ENCODE measurements around the gene CRELD2.

DNA sequence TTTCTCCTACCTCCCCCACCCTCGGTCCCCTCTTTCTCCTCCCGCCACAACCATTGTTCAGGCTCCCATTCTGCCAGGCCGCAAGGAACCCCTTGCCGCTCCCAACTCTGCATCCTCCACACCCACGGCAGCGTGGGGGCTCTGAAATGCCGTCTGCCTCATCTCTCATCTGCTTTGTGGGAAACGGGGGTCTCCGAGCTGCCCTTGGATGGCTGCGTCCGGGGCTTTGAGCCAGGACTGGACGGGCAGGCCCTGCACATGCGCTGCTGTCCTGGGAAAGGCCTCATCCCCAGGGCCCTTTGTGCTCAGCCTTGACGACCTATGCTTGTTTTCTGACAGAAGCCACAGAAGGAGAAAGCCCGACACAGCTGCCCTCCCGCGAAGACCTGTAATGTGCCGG is 8.5 kb downstream of the CRELD2 start:
- no peak for TF ChIP-seq FOS (IDR thresholded peaks at IDR 0.05; ENCODE audit: low read depth, low read length)
- TF ChIP-seq POLR2A (IDR thresholded peaks at IDR 0.05; ENCODE audit: low read depth, low read length), result no peak
- TF ChIP-seq CEBPB (IDR thresholded peaks at IDR 0.05; ENCODE audit: low read depth, low read length), result no peak
- no peak for TF ChIP-seq SMC3 (IDR thresholded peaks at IDR 0.05; ENCODE audit: low read depth, low read length)
- TF ChIP-seq RAD21 (IDR thresholded peaks at IDR 0.05; ENCODE audit: low read length), result no peak
- TF ChIP-seq, protein P1, sequence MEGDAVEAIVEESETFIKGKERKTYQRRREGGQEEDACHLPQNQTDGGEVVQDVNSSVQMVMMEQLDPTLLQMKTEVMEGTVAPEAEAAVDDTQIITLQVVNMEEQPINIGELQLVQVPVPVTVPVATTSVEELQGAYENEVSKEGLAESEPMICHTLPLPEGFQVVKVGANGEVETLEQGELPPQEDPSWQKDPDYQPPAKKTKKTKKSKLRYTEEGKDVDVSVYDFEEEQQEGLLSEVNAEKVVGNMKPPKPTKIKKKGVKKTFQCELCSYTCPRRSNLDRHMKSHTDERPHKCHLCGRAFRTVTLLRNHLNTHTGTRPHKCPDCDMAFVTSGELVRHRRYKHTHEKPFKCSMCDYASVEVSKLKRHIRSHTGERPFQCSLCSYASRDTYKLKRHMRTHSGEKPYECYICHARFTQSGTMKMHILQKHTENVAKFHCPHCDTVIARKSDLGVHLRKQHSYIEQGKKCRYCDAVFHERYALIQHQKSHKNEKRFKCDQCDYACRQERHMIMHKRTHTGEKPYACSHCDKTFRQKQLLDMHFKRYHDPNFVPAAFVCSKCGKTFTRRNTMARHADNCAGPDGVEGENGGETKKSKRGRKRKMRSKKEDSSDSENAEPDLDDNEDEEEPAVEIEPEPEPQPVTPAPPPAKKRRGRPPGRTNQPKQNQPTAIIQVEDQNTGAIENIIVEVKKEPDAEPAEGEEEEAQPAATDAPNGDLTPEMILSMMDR (conservative IDR thresholded peaks at IDR 0.05; ENCODE audit: low read depth, low read length), result no peak
- TF ChIP-seq, protein P2, sequence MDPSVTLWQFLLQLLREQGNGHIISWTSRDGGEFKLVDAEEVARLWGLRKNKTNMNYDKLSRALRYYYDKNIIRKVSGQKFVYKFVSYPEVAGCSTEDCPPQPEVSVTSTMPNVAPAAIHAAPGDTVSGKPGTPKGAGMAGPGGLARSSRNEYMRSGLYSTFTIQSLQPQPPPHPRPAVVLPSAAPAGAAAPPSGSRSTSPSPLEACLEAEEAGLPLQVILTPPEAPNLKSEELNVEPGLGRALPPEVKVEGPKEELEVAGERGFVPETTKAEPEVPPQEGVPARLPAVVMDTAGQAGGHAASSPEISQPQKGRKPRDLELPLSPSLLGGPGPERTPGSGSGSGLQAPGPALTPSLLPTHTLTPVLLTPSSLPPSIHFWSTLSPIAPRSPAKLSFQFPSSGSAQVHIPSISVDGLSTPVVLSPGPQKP (IDR thresholded peaks at IDR 0.05; ENCODE audit: borderline replicate concordance, low read depth, low read length), result no peak
- TF ChIP-seq CHD1 (IDR thresholded peaks at IDR 0.05; ENCODE audit: low read depth, low read length), result no peak
- no peak for TF ChIP-seq RCOR1 (IDR thresholded peaks at IDR 0.05; ENCODE audit: insufficient replicate concordance, low read length)
- no peak for TF ChIP-seq MXI1 (IDR thresholded peaks at IDR 0.05; ENCODE audit: borderline replicate concordance, low read depth, low read length)
- no peak for TF ChIP-seq MAZ (IDR thresholded peaks at IDR 0.05; ENCODE audit: borderline replicate concordance, low read depth, low read length)
- TF ChIP-seq, protein P3, sequence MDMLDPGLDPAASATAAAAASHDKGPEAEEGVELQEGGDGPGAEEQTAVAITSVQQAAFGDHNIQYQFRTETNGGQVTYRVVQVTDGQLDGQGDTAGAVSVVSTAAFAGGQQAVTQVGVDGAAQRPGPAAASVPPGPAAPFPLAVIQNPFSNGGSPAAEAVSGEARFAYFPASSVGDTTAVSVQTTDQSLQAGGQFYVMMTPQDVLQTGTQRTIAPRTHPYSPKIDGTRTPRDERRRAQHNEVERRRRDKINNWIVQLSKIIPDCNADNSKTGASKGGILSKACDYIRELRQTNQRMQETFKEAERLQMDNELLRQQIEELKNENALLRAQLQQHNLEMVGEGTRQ (IDR thresholded peaks at IDR 0.05; ENCODE audit: low read depth, low read length), result no peak
- TF ChIP-seq BHLHE40 (IDR thresholded peaks at IDR 0.05; ENCODE audit: low read depth, low read length), result no peak

Measured in IMR-90 (cell line).